GM23338 (cell line): ENCODE results near the gene DPP10. TPM values are rescaled to one million over a fixed set of nuclear protein-coding genes. Genes with fewer than 3 reads are reported as not detected.

Experiments used
- ATAC-seq: fragments of 200-7000 bp; cut with Tn5 transposase; 3 replicates; pipeline ENCODE4 v1.9.1; 2020
- DNase-seq: peaks from one replicate; pipeline ENCODE4 v3.0.0-alpha.2; 2015; ENCODE audit warnings: low spot score
- H2AFZ ChIP-seq: fragments of 200-600 bp; sonication (generic); 2 replicates; pipeline ENCODE4 v1.8.0; 2016; ENCODE audit warnings: antibody characterized with exemption, mild to moderate bottlenecking, moderate library complexity
- H3F3A ChIP-seq: fragments of 200-600 bp; sonication (generic); replicated peaks from 2 replicates; pipeline ENCODE4 v1.8.0; 2017; ENCODE audit warnings: antibody characterized with exemption, mixed run types, low read depth
- H3K27ac ChIP-seq: fragments of 200-600 bp; sonication (generic); 2 replicates; pipeline ENCODE4 v1.6.1; 2016; ENCODE audit warnings: low read depth
- H3K27me3 ChIP-seq: fragments of 200-600 bp; sonication (generic); 2 replicates; pipeline ENCODE4 v1.8.0; 2016; ENCODE audit warnings: mild to moderate bottlenecking, mixed run types, moderate library complexity; ENCODE audit not compliant: insufficient read depth
- H3K36me3 ChIP-seq: fragments of 200-600 bp; sonication (generic); 2 replicates; pipeline ENCODE4 v1.8.0; 2016; ENCODE audit warnings: mild to moderate bottlenecking; ENCODE audit not compliant: insufficient read depth
- H3K4me1 ChIP-seq: fragments of 200-600 bp; sonication (generic); 2 replicates; pipeline ENCODE4 v1.8.0; 2016; ENCODE audit warnings: mild to moderate bottlenecking, moderate library complexity; ENCODE audit not compliant: insufficient read depth
- H3K4me2 ChIP-seq: fragments of 200-600 bp; sonication (generic); 2 replicates; pipeline ENCODE4 v1.7.1; 2017; ENCODE audit warnings: mixed run types
- H3K4me3 ChIP-seq: fragments of 200-600 bp; sonication (generic); 2 replicates; pipeline ENCODE4 v1.6.1; 2016; ENCODE audit warnings: mixed run types
- H3K79me2 ChIP-seq: fragments of 200-600 bp; sonication (generic); replicated peaks from 2 replicates; pipeline ENCODE4 v1.8.0; 2017; ENCODE audit warnings: mild to moderate bottlenecking; ENCODE audit not compliant: insufficient read depth
- H3K9me2 ChIP-seq: fragments of 200-600 bp; sonication (generic); 2 replicates; pipeline ENCODE4 v1.8.0; 2017; ENCODE audit not compliant: insufficient read depth
- H4K20me1 ChIP-seq: fragments of 200-600 bp; sonication (generic); replicated peaks from 2 replicates; pipeline ENCODE4 v1.8.0; 2017; ENCODE audit warnings: mild to moderate bottlenecking; ENCODE audit not compliant: insufficient read depth
- H3K27ac Mint-ChIP-seq: 2 replicates; pipeline ENCODE4 v1.8.0; 2020; ENCODE audit warnings: inconsistent platforms, mild to moderate bottlenecking, moderate library complexity, mixed read lengths
- H3K27me3 Mint-ChIP-seq: 3 replicates; pipeline ENCODE4 v1.8.0; 2022; ENCODE audit warnings: low read depth, mild to moderate bottlenecking, moderate library complexity, mixed read lengths, inconsistent platforms; ENCODE audit not compliant: insufficient read depth, poor library complexity
- H3K36me3 Mint-ChIP-seq: 3 replicates; pipeline ENCODE4 v1.8.0; 2021; ENCODE audit warnings: low read depth, mild to moderate bottlenecking, inconsistent platforms, moderate library complexity, mixed read lengths
- H3K4me1 Mint-ChIP-seq: 3 replicates; pipeline ENCODE4 v1.8.0; 2020; ENCODE audit warnings: mild to moderate bottlenecking, inconsistent platforms, mixed read lengths
- H3K4me3 Mint-ChIP-seq: 3 replicates; pipeline ENCODE4 v1.8.0; 2021; ENCODE audit warnings: moderate library complexity, mild to moderate bottlenecking, inconsistent platforms, mixed read lengths
- H3K9me3 Mint-ChIP-seq: 3 replicates; pipeline ENCODE4 v1.8.0; 2020; ENCODE audit warnings: moderate library complexity, mild to moderate bottlenecking, inconsistent platforms, mixed read lengths
- CREB1 ChIP-seq: fragments of 250-450 bp; sonication (Bioruptor Pico); IDR thresholded peaks from 2 replicates; pipeline ENCODE4 v1.5.0; 2020; ENCODE audit warnings: low read depth, mild to moderate bottlenecking, moderate library complexity
- EZH2phosphoT487 ChIP-seq: fragments of 200-600 bp; sonication (generic); IDR thresholded peaks from one replicate; pipeline ENCODE4 v1.8.1; 2018; ENCODE audit warnings: antibody characterized with exemption; ENCODE audit not compliant: unreplicated experiment
- ZNF114 ChIP-seq: fragments of 250-450 bp; sonication (Bioruptor Pico); IDR thresholded peaks from 2 replicates; pipeline ENCODE4 v1.5.0; 2020; ENCODE audit warnings: mild to moderate bottlenecking, moderate library complexity
- polyA plus RNA-seq: library from polyadenylated mRNA; unstranded; fragments of >200 nt; fragmentation: Nextera tagmentation; extraction: Ambion mirVana; gene quantifications from 2 replicates; pipeline ENCODE4 v1.2.1, GENCODE V29; 2016
- total RNA-seq: library from RNA; depleted of rRNA; stranded (reverse); fragments of >200 nt; shearing (Covaris generic); gene quantifications from 2 replicates; pipeline ENCODE4 v1.2.3, GENCODE V29; 2014
- TF ChIP-seq, protein P1 (sequence below): IDR thresholded peaks from one replicate; pipeline ENCODE4 v1.6.1; 2018; ENCODE audit warnings: antibody characterized with exemption; ENCODE audit not compliant: unreplicated experiment
- TF ChIP-seq, protein P2 (sequence below): fragments of 250-450 bp; sonication (Bioruptor Pico); IDR thresholded peaks from 2 replicates; pipeline ENCODE4 v1.5.0; 2020; ENCODE audit warnings: mild to moderate bottlenecking, moderate library complexity

Gene DPP10
- total and polyA plus RNA-seq, 2 experiments from 2014 or later: 3.6 to 14.8 TPM

DNA sequence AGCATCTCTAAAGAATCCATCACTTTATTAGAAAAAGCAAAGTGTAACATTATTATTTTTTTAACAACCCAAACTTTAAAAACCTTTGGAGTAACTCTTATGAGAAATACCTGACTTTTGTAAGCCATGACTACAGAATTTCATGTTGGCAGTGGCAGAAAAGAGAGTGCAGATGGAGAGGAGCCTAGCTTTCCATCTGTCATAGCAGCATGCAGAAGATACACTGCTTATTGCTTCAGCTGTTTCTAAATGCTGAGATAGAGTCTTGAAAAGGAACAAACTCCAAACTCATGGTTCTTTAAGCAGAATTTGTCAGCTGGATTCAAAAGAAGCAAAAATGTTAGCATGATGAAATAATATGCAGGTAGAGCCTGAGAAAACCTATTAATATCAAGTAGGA, 1130.3 kb downstream of the DPP10 start:
- Mint-ChIP-seq H3K4me1 (no peaks in the 10 kb centered on the region), H3K4me3 (no peak overlapping the region), H3K36me3 (no peaks in the 10 kb centered on the region), H3K27me3 (peaks cover 4% of the 10 kb centered on the region), H3K9me3 (no peaks in the 10 kb centered on the region), H3K27ac (no peak overlapping the region)
- Histone ChIP-seq H2AFZ (no peak overlapping the region), H3K4me2 (no peak overlapping the region), H3K36me3 (no peaks in the 10 kb centered on the region), H3K27me3 (no peaks in the 10 kb centered on the region), H3F3A (no peaks in the 10 kb centered on the region), H3K27ac (no peak overlapping the region), H3K79me2 (no peaks in the 10 kb centered on the region), H3K9me2 (no peaks in the 10 kb centered on the region), H3K4me3 (no peak overlapping the region), H3K4me1 (no peaks in the 10 kb centered on the region), H4K20me1 (no peaks in the 10 kb centered on the region)
- ATAC-seq (no peak), DNase-seq (no peak)
- TF ChIP-seq, protein P1, sequence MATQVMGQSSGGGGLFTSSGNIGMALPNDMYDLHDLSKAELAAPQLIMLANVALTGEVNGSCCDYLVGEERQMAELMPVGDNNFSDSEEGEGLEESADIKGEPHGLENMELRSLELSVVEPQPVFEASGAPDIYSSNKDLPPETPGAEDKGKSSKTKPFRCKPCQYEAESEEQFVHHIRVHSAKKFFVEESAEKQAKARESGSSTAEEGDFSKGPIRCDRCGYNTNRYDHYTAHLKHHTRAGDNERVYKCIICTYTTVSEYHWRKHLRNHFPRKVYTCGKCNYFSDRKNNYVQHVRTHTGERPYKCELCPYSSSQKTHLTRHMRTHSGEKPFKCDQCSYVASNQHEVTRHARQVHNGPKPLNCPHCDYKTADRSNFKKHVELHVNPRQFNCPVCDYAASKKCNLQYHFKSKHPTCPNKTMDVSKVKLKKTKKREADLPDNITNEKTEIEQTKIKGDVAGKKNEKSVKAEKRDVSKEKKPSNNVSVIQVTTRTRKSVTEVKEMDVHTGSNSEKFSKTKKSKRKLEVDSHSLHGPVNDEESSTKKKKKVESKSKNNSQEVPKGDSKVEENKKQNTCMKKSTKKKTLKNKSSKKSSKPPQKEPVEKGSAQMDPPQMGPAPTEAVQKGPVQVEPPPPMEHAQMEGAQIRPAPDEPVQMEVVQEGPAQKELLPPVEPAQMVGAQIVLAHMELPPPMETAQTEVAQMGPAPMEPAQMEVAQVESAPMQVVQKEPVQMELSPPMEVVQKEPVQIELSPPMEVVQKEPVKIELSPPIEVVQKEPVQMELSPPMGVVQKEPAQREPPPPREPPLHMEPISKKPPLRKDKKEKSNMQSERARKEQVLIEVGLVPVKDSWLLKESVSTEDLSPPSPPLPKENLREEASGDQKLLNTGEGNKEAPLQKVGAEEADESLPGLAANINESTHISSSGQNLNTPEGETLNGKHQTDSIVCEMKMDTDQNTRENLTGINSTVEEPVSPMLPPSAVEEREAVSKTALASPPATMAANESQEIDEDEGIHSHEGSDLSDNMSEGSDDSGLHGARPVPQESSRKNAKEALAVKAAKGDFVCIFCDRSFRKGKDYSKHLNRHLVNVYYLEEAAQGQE: no peak
- TF ChIP-seq CREB1 (no peak), EZH2phosphoT487 (no peak), ZNF114 (no peak)
- TF ChIP-seq, protein P2, sequence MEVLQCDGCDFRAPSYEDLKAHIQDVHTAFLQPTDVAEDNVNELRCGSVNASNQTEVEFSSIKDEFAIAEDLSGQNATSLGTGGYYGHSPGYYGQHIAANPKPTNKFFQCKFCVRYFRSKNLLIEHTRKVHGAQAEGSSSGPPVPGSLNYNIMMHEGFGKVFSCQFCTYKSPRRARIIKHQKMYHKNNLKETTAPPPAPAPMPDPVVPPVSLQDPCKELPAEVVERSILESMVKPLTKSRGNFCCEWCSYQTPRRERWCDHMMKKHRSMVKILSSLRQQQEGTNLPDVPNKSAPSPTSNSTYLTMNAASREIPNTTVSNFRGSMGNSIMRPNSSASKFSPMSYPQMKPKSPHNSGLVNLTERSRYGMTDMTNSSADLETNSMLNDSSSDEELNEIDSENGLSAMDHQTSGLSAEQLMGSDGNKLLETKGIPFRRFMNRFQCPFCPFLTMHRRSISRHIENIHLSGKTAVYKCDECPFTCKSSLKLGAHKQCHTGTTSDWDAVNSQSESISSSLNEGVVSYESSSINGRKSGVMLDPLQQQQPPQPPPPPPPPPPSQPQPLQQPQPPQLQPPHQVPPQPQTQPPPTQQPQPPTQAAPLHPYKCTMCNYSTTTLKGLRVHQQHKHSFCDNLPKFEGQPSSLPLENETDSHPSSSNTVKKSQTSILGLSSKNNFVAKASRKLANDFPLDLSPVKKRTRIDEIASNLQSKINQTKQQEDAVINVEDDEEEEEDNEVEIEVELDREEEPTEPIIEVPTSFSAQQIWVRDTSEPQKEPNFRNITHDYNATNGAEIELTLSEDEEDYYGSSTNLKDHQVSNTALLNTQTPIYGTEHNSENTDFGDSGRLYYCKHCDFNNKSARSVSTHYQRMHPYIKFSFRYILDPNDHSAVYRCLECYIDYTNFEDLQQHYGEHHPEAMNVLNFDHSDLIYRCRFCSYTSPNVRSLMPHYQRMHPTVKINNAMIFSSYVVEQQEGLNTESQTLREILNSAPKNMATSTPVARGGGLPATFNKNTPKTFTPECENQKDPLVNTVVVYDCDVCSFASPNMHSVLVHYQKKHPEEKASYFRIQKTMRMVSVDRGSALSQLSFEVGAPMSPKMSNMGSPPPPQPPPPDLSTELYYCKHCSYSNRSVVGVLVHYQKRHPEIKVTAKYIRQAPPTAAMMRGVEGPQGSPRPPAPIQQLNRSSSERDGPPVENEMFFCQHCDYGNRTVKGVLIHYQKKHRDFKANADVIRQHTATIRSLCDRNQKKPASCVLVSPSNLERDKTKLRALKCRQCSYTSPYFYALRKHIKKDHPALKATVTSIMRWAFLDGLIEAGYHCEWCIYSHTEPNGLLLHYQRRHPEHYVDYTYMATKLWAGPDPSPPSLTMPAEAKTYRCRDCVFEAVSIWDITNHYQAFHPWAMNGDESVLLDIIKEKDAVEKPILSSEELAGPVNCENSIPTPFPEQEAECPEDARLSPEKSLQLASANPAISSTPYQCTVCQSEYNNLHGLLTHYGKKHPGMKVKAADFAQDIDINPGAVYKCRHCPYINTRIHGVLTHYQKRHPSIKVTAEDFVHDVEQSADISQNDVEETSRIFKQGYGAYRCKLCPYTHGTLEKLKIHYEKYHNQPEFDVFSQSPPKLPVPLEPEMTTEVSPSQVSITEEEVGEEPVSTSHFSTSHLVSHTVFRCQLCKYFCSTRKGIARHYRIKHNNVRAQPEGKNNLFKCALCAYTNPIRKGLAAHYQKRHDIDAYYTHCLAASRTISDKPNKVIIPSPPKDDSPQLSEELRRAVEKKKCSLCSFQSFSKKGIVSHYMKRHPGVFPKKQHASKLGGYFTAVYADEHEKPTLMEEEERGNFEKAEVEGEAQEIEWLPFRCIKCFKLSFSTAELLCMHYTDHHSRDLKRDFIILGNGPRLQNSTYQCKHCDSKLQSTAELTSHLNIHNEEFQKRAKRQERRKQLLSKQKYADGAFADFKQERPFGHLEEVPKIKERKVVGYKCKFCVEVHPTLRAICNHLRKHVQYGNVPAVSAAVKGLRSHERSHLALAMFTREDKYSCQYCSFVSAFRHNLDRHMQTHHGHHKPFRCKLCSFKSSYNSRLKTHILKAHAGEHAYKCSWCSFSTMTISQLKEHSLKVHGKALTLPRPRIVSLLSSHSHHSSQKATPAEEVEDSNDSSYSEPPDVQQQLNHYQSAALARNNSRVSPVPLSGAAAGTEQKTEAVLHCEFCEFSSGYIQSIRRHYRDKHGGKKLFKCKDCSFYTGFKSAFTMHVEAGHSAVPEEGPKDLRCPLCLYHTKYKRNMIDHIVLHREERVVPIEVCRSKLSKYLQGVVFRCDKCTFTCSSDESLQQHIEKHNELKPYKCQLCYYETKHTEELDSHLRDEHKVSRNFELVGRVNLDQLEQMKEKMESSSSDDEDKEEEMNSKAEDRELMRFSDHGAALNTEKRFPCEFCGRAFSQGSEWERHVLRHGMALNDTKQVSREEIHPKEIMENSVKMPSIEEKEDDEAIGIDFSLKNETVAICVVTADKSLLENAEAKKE (CRISPR knock-in tag): no peak
